RWPE2 (cell line): ENCODE results near the gene KLHL30.
"Not testable (repeated sequence)": the region's sequence is repeated elsewhere in the genome, so short reads cannot be mapped to it uniquely, and the experiment has no call there.

ENCODE experiments used
- ATAC-seq: fragments of 200-7000 bp; cut with Tn5 transposase; 3 replicates; pipeline ENCODE4 v1.9.1; 2021; ENCODE audit warnings: low read depth
- DNase-seq: peaks from one replicate; pipeline ENCODE4 v3.0.0-alpha.2; 2020; ENCODE audit warnings: low spot score
- H3K27ac ChIP-seq: fragments of 450-650 bp; 2 replicates; pipeline ENCODE4 v1.5.1; 2017; ENCODE audit warnings: mild to moderate bottlenecking; ENCODE audit not compliant: poor library complexity, severe bottlenecking
- H3K27me3 ChIP-seq: fragments of 250-450 bp; sonication (Bioruptor Pico); 2 replicates; pipeline ENCODE4 v1.5.1; 2021; ENCODE audit warnings: mild to moderate bottlenecking, moderate library complexity; ENCODE audit not compliant: insufficient read depth, poor library complexity, severe bottlenecking
- H3K36me3 ChIP-seq: fragments of 250-450 bp; sonication (Bioruptor Pico); 2 replicates; pipeline ENCODE4 v1.5.1; 2020; ENCODE audit warnings: low read depth, mild to moderate bottlenecking, moderate library complexity
- H3K4me1 ChIP-seq: fragments of 250-450 bp; sonication (Bioruptor Pico); 2 replicates; pipeline ENCODE4 v1.5.1; 2021; ENCODE audit warnings: mild to moderate bottlenecking, moderate library complexity; ENCODE audit not compliant: insufficient read depth, poor library complexity, severe bottlenecking
- H3K4me3 ChIP-seq: fragments of 250-450 bp; sonication (Bioruptor Pico); 2 replicates; pipeline ENCODE4 v1.5.1; 2021; ENCODE audit warnings: mild to moderate bottlenecking, moderate library complexity; ENCODE audit not compliant: severe bottlenecking
- H3K9me3 ChIP-seq: fragments of 250-450 bp; sonication (Bioruptor Pico); 2 replicates; pipeline ENCODE4 v1.5.1; 2021; ENCODE audit warnings: mild to moderate bottlenecking, moderate library complexity; ENCODE audit not compliant: severe bottlenecking
- CTCF ChIP-seq: fragments of 450-650 bp; IDR thresholded peaks from one replicate; pipeline ENCODE4 v1.5.1; 2017; ENCODE audit warnings: mild to moderate bottlenecking, moderate library complexity; ENCODE audit not compliant: poor library complexity, severe bottlenecking

Gene KLHL30

GRCh38 chr2:238169048-238169707 lies 30.7 kb downstream of the KLHL30 start:
- no peak overlapping the region for H3K4me3 ChIP-seq
- H3K4me1 ChIP-seq: peaks cover 32% of the 10 kb centered on the region
- H3K36me3 ChIP-seq: peaks cover 49% of the 10 kb centered on the region
- DNase-seq (no peak), ATAC-seq (peak; percentile 8)
- TF ChIP-seq CTCF: no peak
- peaks cover 1% of the 10 kb centered on the region for H3K27me3 ChIP-seq
- no peaks in the 10 kb centered on the region for H3K9me3 ChIP-seq
- H3K27ac ChIP-seq: peak overlapping the region; percentile 96

- Histone ChIP-seq H3K4me3 (no peak overlapping the region), H3K27ac (peak overlapping the region; percentile 96), H3K9me3 (no peaks in the 10 kb centered on the region), H3K27me3 (no peaks in the 10 kb centered on the region), H3K36me3 (peaks cover 49% of the 10 kb centered on the region), H3K4me1 (peaks cover 32% of the 10 kb centered on the region)
- ATAC-seq: peak; percentile 92
- no peak for TF ChIP-seq CTCF
- DNase-seq: peak; percentile 86
Measured at GRCh38 chr2:238169708-238170251, 31.3 kb downstream of the KLHL30 start.

GRCh38 chr2:238170386-238171071 lies 32.1 kb downstream of the KLHL30 start:
- no peaks in the 10 kb centered on the region for H3K27me3 ChIP-seq
- H3K36me3 ChIP-seq: peaks cover 49% of the 10 kb centered on the region
- H3K4me1 ChIP-seq: peaks cover 32% of the 10 kb centered on the region
- peak overlapping the region; percentile 96 for H3K27ac ChIP-seq
- no peak for ATAC-seq
- DNase-seq: no peak
- no peaks in the 10 kb centered on the region for H3K9me3 ChIP-seq
- no peak overlapping the region for H3K4me3 ChIP-seq
- TF ChIP-seq CTCF: no peak

GRCh38 chr2:238171072-238171431 lies 32.6 kb downstream of the KLHL30 start:
- Histone ChIP-seq H3K36me3 (peaks cover 49% of the 10 kb centered on the region), H3K4me1 (peaks cover 32% of the 10 kb centered on the region), H3K27ac (peak overlapping the region; percentile 96)
- ATAC-seq, H3K27me3 ChIP-seq, H3K9me3 ChIP-seq, DNase-seq, H3K4me3 ChIP-seq: not testable (repeated sequence)

- H3K4me1 ChIP-seq: peaks cover 32% of the 10 kb centered on the region
- no peak overlapping the region for H3K4me3 ChIP-seq
- no peaks in the 10 kb centered on the region for H3K9me3 ChIP-seq
- no peak for ATAC-seq
- no peaks in the 10 kb centered on the region for H3K27me3 ChIP-seq
- DNase-seq: no peak
- TF ChIP-seq CTCF: no peak
- H3K36me3 ChIP-seq: peaks cover 51% of the 10 kb centered on the region
- H3K27ac ChIP-seq: peak overlapping the region; percentile 96
Measured at GRCh38 chr2:238171575-238172187, 33.2 kb downstream of the KLHL30 start.
